Ishikawa (cell line): ENCODE measurements around the gene CMTM7.

Experiments
- RAD21 ChIP-seq: IDR thresholded peaks from 2 replicates; pipeline ENCODE4 v1.6.1; 2012; ENCODE audit warnings: low read depth
- TCF12 ChIP-seq: IDR thresholded peaks from 2 replicates; pipeline ENCODE4 v1.6.1; 2012; ENCODE audit warnings: low read depth
- TEAD4 ChIP-seq: IDR thresholded peaks from 2 replicates; pipeline ENCODE4 v1.6.1; 2012

DNA sequence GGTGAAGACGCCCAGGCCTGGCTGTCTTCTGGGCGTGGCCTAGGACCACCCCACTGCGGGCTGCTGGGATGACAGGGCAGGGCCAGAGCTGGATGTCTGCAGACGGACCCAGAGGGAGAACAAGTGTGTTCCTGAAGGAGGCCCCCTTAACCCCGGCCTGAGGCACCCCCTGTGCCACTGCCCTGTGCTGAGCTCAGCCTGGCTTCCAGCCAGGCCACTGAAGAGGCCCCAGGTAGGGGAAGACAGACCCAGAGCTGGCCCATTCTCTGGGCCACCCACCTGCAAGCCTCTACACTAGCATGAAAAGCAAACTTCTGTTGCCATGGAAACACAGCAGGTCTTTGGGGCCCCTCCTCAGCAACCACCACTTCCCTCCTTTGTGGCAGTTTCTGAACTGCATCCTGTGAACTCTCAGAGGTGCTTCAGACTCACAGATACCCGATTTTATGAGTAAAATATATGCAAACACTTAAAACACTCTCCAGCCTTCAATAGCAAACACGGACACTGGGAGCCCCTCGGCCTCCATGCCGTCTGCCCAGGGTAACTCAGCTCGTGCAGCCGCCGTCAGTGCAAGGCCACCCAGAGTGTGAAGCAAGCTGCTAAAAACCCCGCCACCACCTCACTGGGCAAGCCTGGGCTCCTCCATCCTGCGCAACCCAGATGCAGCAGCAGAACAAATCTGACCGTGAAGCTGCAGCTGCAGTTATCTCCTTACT lies 68.5 kb downstream of the CMTM7 start:
- TF ChIP-seq RAD21 (no peak), TCF12 (no peak), TEAD4 (no peak)
